H54 (cell line): ENCODE results near the gene RAMP2.
"Not testable (repeated sequence)": the region's sequence is repeated elsewhere in the genome, so short reads cannot be mapped to it uniquely, and the experiment has no call there.

ENCODE experiments used
- DNase-seq: peaks from one replicate; pipeline ENCODE4 v3.0.0; 2011; ENCODE audit warnings: low spot score, mixed read lengths; ENCODE audit not compliant: insufficient read length
- FAIRE-seq: peaks from 3 replicates; lab custom pipeline; 2011; peaks lifted over from hg19 to GRCh38; lab: Jason Lieb, UNC
- POLR2A ChIP-seq: IDR thresholded peaks from 2 replicates; pipeline ENCODE4 v1.6.1; 2011; ENCODE audit warnings: low read depth, mild to moderate bottlenecking, low read length

Gene RAMP2

DNA sequence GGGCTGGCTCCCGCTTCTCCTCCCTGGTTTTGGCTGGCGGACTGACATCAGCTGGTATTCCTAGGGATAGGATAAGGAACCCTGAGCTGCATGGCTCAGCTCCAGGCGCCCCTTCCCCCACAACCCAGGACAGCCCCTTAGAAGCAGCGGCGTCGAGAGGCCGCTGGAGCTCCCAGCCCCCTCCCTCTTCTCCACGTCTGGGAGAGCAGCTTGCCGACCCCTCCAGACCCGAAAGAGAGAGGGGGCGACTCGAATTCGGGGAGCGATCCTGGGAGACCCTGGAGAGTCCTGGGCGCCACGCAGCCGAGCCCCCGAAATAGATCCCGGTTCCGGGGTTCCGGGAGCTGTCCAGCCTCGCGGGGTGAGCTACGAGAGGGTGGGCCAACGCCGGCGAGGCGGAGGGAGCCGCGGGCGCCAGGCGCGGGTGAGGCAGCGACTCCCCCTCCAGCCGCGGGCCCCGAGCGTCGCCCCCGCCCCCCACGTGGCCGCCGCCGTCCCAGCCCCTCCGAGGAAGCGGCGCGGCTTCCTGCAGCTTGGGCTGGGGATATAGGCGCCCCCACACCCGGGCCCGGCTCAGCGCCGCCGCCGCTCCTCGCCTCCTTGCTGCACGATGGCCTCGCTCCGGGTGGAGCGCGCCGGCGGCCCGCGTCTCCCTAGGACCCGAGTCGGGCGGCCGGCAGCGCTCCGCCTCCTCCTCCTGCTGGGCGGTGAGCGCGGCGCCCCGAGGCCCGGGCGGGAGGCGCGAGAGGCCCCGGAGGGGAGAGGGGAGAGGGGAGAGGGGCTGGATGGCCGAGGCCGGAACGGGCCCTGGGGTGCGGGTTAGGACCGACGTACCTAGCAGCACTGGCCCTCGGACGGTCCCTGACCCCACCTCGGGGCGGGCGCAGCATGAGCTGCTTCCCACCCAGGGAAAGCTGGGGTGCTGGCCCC is at the start of gene RAMP2:
Gene RAMP2 (plus strand): TSS at position 576 of the 930 bp plus-strand sequence. CDS start 35 bp downstream, at position 611.
- no peak for FAIRE-seq
- no peak for TF ChIP-seq POLR2A
- DNase-seq, result no peak

- DNase-seq (peak; percentile 32), FAIRE-seq (peak; percentile 11)
- no peak for TF ChIP-seq POLR2A
Measured at GRCh38 chr17:42720996-42721583, 39.9 kb upstream of the RAMP2 start.

DNA sequence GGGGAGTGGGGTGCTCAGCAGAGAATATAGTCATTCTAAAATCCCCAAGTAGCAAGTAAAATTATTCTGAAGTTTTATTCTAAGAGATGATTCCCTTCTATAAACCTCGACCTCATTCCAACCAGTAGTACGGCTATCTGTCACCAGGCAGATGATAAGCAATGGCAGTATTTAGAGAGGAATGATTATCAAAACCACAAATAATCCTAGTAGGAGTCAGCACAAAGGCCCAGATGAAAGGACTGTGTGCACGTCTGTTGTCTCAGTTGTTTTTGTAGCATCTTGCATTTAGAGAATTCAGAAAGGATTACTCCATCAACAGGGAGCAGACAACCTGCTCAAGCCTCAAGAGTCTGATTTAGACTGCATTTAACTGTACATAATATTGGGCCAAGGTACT is 37.4 kb upstream of the RAMP2 start:
- no peak for DNase-seq
- TF ChIP-seq POLR2A, result no peak
- FAIRE-seq, result no peak

- DNase-seq, result no peak
- FAIRE-seq, result no peak
- no peak for TF ChIP-seq POLR2A
Measured at GRCh38 chr17:42725143-42725542, 35.9 kb upstream of the RAMP2 start.

DNA sequence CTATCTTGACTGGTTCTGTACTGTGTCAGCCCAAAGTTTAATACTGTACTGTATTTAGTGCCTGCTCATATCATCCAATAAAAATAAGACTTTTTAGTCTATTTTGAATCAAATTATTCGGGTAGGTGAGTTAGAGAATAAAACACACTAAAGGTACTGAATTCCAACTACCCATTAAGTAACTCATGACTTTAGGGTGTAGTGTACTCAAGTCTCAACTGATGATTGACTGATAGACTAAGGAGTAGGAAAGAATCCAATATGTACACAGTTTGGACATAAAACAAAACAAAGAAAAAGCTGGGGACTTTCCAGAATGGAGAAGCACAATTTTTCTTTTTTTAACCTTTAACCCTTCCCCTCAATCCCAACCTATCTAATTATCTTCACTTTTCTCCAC is 20.3 kb upstream of the RAMP2 start:
- no peak for TF ChIP-seq POLR2A
- no peak for FAIRE-seq

DNA sequence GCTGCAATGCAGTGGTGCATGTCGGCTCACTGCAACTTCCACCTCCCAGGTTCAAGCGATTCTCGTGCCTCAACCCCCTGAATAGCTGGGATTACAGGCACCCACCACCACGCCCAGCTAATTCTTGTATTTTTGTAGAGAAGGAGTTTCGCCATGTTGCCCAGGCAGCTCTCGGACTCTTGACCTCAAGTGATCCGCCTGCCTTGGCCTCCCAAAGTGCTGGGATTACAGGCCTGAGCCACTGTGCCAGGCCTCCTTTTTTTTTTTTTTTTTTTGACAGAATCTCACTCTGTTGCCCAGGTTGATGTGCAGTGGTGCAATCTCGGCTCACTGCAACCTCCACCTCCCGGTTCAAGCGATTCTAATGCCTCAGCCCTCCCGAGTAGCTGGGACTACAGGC is 18.1 kb upstream of the RAMP2 start:
- FAIRE-seq, DNase-seq: not testable (repeated sequence)

More for the DNA sequence above, 20.3 kb upstream of the RAMP2 start:
- DNase-seq, result no peak

DNA sequence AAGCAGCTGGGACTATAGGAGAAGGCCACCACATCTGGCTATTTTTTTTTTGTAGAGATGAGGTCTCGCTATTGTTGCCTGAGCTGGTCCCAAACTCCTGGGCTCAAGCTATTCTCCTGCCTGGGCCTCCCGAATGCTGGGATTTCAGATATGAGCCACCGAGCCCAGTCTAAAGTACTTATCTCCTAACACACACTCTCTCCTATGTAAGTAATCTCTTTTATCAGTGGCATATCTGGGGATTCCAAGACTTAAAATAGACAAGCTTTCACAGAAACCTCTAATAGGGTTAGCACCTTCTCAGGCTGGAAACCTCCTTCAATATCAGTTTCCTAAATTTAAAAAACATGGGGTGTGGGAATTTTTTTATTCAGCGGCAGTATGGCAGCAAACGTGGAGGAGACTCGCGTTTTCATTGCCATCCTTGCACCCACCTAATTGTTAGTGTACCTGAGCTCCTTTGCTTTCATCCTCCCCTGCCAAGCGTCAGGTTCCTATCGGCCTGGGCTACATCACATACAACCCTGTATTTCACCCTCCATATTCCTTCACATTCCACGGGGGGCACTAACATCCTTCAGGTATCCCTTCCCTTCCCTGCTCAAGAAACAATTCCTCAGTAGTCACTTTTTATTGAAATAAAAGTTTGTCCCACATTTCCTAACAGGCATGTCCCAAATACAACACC is 17.3 kb upstream of the RAMP2 start:
- TF ChIP-seq POLR2A, result no peak
- DNase-seq, result no peak
- no peak for FAIRE-seq

- no peak for FAIRE-seq
- DNase-seq, result peak; percentile 80
- no peak for TF ChIP-seq POLR2A
Measured at GRCh38 chr17:42744283-42744805, 16.7 kb upstream of the RAMP2 start.

DNA sequence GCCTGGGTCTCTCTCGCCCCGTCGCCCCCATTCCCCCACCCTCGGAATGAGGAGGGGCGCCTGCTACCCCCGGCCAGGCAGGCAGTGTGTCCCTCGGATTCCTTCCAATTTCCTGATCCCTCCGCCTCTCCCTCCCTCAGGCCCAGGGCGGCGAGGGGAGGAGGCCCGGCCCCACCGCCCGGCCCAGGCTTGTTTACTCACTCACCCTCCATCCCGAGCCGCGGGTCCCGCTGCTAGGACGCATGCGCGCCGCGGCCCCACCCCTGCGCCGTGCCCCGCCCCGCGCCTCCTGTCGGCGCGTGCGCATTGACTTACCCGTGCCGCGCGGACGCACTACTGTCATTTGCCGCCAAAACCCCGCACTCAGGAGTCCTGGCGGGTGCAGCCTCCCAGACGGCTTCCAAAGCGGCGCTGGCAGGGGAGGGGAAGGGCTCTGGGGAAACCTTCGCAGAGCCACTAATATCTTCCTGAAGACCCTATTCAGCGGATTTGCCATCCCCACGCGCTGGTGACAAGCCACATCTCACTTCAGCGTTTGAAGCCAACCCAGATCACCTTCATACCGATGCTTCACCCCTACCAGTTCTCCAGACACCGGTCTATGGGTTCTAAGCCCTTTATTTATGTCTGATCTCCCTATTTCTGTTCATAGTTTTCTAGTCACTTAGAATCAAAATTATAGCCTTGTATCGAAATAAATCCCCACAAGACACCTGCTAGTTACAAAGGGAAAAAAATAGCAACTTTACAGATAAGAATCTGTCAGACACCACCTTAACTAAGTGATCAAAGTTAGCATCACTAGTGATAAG is 16.0 kb upstream of the RAMP2 start, which contains the start of gene EZH1:
Gene EZH1 (minus strand): TSS at position 235 of the 812 bp plus-strand sequence. CDS start 16,099 bp downstream, outside the sequence.
- peak; percentile 60; the same call in 1 of the 2 replicates for TF ChIP-seq POLR2A
- FAIRE-seq (no peak), DNase-seq (peak; percentile 97)

GRCh38 chr17:42748202-42748907 is 12.7 kb upstream of the RAMP2 start:
- TF ChIP-seq POLR2A, result no peak
- DNase-seq (no peak), FAIRE-seq (no peak)

DNA sequence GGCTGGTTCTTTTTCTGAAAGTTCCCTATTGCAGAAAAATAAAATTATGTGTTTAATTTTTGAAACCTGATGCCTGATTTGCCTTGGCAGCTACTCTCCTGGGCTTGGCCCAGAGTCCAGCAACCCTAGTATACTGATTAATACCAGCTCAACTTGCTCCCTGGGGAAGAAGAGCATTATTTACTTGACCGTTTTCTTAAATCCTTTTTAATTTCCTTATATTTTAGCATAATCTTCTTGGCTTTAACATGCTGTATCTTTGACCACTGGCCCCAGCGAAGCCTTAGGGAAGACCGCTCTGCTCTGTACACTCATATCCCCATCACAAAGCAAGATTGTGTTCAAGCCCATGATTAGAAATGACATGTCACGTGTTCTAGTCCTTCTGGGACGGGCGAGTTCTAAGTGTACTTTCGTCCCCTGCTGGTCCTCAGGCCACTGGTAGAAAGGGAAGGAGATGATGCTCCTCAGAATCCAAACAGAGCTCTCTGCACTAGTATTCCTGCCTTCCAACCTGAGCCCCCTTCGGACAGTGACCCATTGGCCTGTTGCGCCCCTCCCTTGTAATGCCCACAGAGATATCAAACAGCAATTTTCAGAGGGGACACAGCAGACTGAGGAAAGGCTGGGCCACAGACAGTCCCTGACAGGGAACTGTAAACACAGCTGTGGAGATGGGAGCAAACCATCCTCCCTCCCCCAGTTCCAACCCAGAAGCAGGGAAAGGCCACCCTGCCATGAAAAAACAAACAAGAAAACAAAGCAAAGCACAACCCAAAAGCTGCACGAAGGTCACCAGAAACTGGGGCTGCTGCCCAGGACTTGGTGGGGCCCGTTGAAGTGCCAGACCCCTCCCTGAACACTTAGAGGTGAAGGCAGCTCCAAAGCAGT is 11.9 kb upstream of the RAMP2 start:
- TF ChIP-seq POLR2A, result no peak
- DNase-seq (no peak), FAIRE-seq (no peak)

- DNase-seq (no peak), FAIRE-seq (no peak)
- no peak for TF ChIP-seq POLR2A
Measured at GRCh38 chr17:42750739-42751344, 10.2 kb upstream of the RAMP2 start.
